ENCODE measurements around the gene PTPN5. TPM values are rescaled to one million over a fixed set of nuclear protein-coding genes. Genes with fewer than 3 reads are reported as not detected.

PTPN5 gene
- total RNA-seq, 1 experiment from 2014 or later, result not detected

DNA sequence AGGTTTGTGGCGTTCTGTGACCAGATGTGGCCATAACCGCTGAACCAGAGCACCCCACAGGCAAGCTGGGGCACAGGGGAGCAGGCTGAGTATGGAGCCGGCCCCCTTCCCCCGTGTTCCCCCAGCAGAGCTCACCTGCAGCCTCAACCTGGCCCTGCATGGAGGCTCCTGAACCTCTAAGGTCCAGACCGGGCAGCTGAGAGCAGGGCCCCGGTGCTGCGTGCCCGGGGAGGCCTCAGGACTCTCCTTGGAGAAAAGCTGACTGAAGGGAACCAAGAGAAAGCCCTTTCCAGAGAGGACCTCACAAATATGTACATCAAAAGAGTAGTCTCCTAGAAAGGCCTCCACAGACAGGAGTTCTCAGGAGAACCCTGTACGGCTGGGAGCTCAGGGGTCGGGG is 48.2 kb downstream of the PTPN5 start:
- H3K9me3 Mint-ChIP-seq (ENCODE audit: unreplicated experiment), result no peaks in the 10 kb centered on the region
- TF ChIP-seq, protein P1, sequence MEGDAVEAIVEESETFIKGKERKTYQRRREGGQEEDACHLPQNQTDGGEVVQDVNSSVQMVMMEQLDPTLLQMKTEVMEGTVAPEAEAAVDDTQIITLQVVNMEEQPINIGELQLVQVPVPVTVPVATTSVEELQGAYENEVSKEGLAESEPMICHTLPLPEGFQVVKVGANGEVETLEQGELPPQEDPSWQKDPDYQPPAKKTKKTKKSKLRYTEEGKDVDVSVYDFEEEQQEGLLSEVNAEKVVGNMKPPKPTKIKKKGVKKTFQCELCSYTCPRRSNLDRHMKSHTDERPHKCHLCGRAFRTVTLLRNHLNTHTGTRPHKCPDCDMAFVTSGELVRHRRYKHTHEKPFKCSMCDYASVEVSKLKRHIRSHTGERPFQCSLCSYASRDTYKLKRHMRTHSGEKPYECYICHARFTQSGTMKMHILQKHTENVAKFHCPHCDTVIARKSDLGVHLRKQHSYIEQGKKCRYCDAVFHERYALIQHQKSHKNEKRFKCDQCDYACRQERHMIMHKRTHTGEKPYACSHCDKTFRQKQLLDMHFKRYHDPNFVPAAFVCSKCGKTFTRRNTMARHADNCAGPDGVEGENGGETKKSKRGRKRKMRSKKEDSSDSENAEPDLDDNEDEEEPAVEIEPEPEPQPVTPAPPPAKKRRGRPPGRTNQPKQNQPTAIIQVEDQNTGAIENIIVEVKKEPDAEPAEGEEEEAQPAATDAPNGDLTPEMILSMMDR (IDR thresholded peaks at IDR 0.05; ENCODE audit: insufficient read depth in 1 of 2, low read depth in 1 of 2, low read length in 1 of 2, severe bottlenecking in 1 of 2, unreplicated experiment in 1 of 2), result no peak
- no TSS peak for BruUV-seq (replicated peaks)
- peaks cover 7% of the 10 kb centered on the region for H3K4me1 Mint-ChIP-seq (ENCODE audit: low read depth, unreplicated experiment)
- intact Hi-C loops (cut with micrococcal nuclease; ENCODE audit: unreplicated experiment), result no loop called here
- no peak overlapping the region for H3K4me3 Mint-ChIP-seq (ENCODE audit: unreplicated experiment)
- H3K4me3 ChIP-seq (ENCODE audit: low read depth, low read length), result no peak overlapping the region
- H3K27ac Mint-ChIP-seq (ENCODE audit: unreplicated experiment), result no peak overlapping the region
- no peaks in the 10 kb centered on the region for H3K9me3 ChIP-seq
- ChIA-PET POLR2A (no interaction called here), CTCF (interaction anchor here (0.6 to 0.9 kb wide), 2 partner anchors 21 to 914 kb away, joined by 3 to 4 read pairs; no protein-coding TSS in a partner anchor)
- H3K36me3 Mint-ChIP-seq (ENCODE audit: insufficient read depth, unreplicated experiment), result no peaks in the 10 kb centered on the region
- no peaks in the 10 kb centered on the region for H3K27me3 ChIP-seq (replicated peaks; ENCODE audit: control insufficient read depth, insufficient read depth, low read length)
- DNase-seq, result no peak
- no peaks in the 10 kb centered on the region for H3K4me1 ChIP-seq
- H3K27me3 Mint-ChIP-seq (ENCODE audit: insufficient read depth, unreplicated experiment), result peaks cover 6% of the 10 kb centered on the region
- no peaks in the 10 kb centered on the region for H3K36me3 ChIP-seq (ENCODE audit: control insufficient read depth, insufficient read depth, low read length)

DNA sequence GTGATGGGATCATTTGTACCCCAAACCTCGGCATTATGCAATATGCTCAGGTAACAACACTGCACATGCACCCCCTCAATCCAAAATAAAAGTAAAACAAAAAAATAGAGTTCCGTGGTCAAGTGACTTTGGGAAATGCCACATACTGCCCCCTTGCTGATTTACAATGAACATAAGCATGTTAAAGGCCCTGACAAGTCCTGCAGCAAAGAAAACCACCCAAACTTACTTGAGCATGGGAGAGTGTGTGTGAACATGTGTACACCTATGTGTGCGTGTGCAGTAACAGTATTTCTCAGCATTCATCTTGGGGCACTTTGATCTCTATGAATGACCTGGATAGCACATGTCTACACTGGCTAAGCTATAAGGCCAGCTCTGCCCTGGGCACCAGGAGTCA is 49.8 kb downstream of the PTPN5 start:
- H3K36me3 Mint-ChIP-seq (ENCODE audit: insufficient read depth, unreplicated experiment), result no peaks in the 10 kb centered on the region
- no peak for DNase-seq
- ChIA-PET POLR2A (no interaction called here), CTCF (no interaction called here)
- H3K27me3 Mint-ChIP-seq (ENCODE audit: insufficient read depth, unreplicated experiment), result peaks cover 6% of the 10 kb centered on the region
- no peak overlapping the region for H3K4me3 ChIP-seq (ENCODE audit: low read depth, low read length)
- H3K4me3 Mint-ChIP-seq (ENCODE audit: unreplicated experiment), result no peak overlapping the region
- H3K9me3 ChIP-seq, result no peaks in the 10 kb centered on the region
- TF ChIP-seq, protein P1 (IDR thresholded peaks at IDR 0.05; ENCODE audit: insufficient read depth in 1 of 2, low read depth in 1 of 2, low read length in 1 of 2, severe bottlenecking in 1 of 2, unreplicated experiment in 1 of 2), result no peak
- 0 out of 2 replicates have a peak, but pooled peaks cover under 1% of the 10 kb centered on the region for H3K4me1 ChIP-seq
- H3K27me3 ChIP-seq (replicated peaks; ENCODE audit: control insufficient read depth, insufficient read depth, low read length), result no peaks in the 10 kb centered on the region
- H3K27ac Mint-ChIP-seq (ENCODE audit: unreplicated experiment), result no peak overlapping the region
- H3K9me3 Mint-ChIP-seq (ENCODE audit: unreplicated experiment), result no peaks in the 10 kb centered on the region
- H3K36me3 ChIP-seq (ENCODE audit: control insufficient read depth, insufficient read depth, low read length), result no peaks in the 10 kb centered on the region
- H3K4me1 Mint-ChIP-seq (ENCODE audit: low read depth, unreplicated experiment), result no peaks in the 10 kb centered on the region
- intact Hi-C loops (cut with micrococcal nuclease; ENCODE audit: unreplicated experiment), result no loop called here
- no TSS peak for BruUV-seq (replicated peaks)

DNA sequence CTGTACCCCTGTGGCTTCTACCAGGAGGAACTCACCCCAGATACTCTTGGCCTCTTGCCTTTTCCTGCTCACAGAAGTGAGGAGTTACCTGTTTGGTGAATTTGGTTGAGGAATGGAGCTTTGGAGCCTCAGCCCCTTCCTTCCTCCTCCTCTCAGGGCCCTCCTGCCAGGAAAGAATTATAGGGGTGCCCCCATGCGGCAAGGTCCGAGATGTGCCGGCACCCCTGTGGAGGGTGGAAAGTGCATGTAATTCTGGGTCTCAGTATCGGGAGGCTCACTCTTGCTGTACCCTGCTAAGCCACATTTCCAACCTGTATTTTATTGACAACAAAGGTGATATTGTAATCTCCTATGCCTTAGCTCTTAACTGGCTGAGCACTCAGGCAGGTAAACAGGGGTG is 51.9 kb downstream of the PTPN5 start:
- no TSS peak for BruUV-seq (replicated peaks)
- DNase-seq, result no peak
- Histone ChIP-seq H3K27me3 (replicated peaks; ENCODE audit: control insufficient read depth, insufficient read depth, low read length) (no peaks in the 10 kb centered on the region), H3K4me3 (ENCODE audit: low read depth, low read length) (no peak overlapping the region), H3K4me1 (0 out of 2 replicates have a peak, but pooled peaks cover 12% of the 10 kb centered on the region), H3K36me3 (ENCODE audit: control insufficient read depth, insufficient read depth, low read length) (no peaks in the 10 kb centered on the region), H3K9me3 (no peaks in the 10 kb centered on the region)
- no peaks in the 10 kb centered on the region for H3K9me3 Mint-ChIP-seq (ENCODE audit: unreplicated experiment)
- H3K4me1 Mint-ChIP-seq (ENCODE audit: low read depth, unreplicated experiment), result peaks cover 8% of the 10 kb centered on the region
- H3K4me3 Mint-ChIP-seq (ENCODE audit: unreplicated experiment), result no peak overlapping the region
- peaks cover 9% of the 10 kb centered on the region for H3K27me3 Mint-ChIP-seq (ENCODE audit: insufficient read depth, unreplicated experiment)
- intact Hi-C loops (cut with micrococcal nuclease; ENCODE audit: unreplicated experiment), result no loop called here
- TF ChIP-seq, protein P1 (IDR thresholded peaks at IDR 0.05; ENCODE audit: insufficient read depth in 1 of 2, low read depth in 1 of 2, low read length in 1 of 2, severe bottlenecking in 1 of 2, unreplicated experiment in 1 of 2), result no peak
- CTCF ChIA-PET, result interaction anchor here (0.6 kb wide), 1 partner anchor 734 kb away, joined by 3 read pairs; no protein-coding TSS in a partner anchor
- no peaks in the 10 kb centered on the region for H3K36me3 Mint-ChIP-seq (ENCODE audit: insufficient read depth, unreplicated experiment)
- POLR2A ChIA-PET, result no interaction called here
- no peak overlapping the region for H3K27ac Mint-ChIP-seq (ENCODE audit: unreplicated experiment)
